Kidney epithelial cell (primary cell): ENCODE data around the gene RHBDF2. TPM values are rescaled to one million over a fixed set of nuclear protein-coding genes. Genes with fewer than 3 reads are reported as not detected.
A peak's percentile ranks its signal among the peaks of the same experiment; 100 is the strongest.

Source experiments
- DNase-seq: peaks from one replicate; pipeline ENCODE4 v3.0.0-alpha.2; 2010; ENCODE audit warnings: low read depth
- H3K27me3 ChIP-seq: 2 replicates; pipeline ENCODE4 v1.6.0; 2011; ENCODE audit warnings: low read length; ENCODE audit not compliant: control insufficient read depth, insufficient read depth
- H3K36me3 ChIP-seq: 2 replicates; pipeline ENCODE4 v1.5.1; 2011; ENCODE audit warnings: low read length; ENCODE audit not compliant: control insufficient read depth, insufficient read depth
- H3K4me3 ChIP-seq: 2 replicates; pipeline ENCODE4 v1.5.1; 2011; ENCODE audit warnings: low read depth, mild to moderate bottlenecking, control low read depth, low read length
- CTCF ChIP-seq: IDR thresholded peaks from 2 replicates; pipeline ENCODE4 v1.5.1; 2011; ENCODE audit warnings: mild to moderate bottlenecking, moderate library complexity, low read length, control low read depth, inconsistent platforms; ENCODE audit not compliant: insufficient read depth, poor library complexity, severe bottlenecking
- total RNA-seq: library from RNA; depleted of rRNA; stranded (reverse); fragments of >200 nt; gene quantifications from 2 replicates; pipeline ENCODE4 v1.2.3, GENCODE V29; 2015

RHBDF2 gene
- total RNA-seq, 1 donor from 2014 or later = 101 TPM

GRCh38 chr17:76504117-76504516, 2.9 kb upstream of the RHBDF2 start:
- Histone ChIP-seq H3K4me3 (no peak overlapping the region), H3K36me3 (no peaks in the 10 kb centered on the region), H3K27me3 (peaks cover 2% of the 10 kb centered on the region)
- DNase-seq = no peak
- TF ChIP-seq CTCF = no peak

GRCh38 chr17:76502341-76503211, 1.4 kb upstream of the RHBDF2 start:
- Histone ChIP-seq H3K4me3 (no peak overlapping the region), H3K27me3 (no peaks in the 10 kb centered on the region), H3K36me3 (no peaks in the 10 kb centered on the region)
- TF ChIP-seq CTCF = no peak
- no peak for DNase-seq

GRCh38 chr17:76501827-76502307, 644 bp upstream of the RHBDF2 start:
- no peaks in the 10 kb centered on the region for H3K36me3 ChIP-seq
- no peaks in the 10 kb centered on the region for H3K27me3 ChIP-seq
- no peak for DNase-seq
- H3K4me3 ChIP-seq = no peak overlapping the region
- TF ChIP-seq CTCF = no peak

GRCh38 chr17:76500747-76501017, 541 bp downstream of the RHBDF2 start:
- no peak for TF ChIP-seq CTCF
- Histone ChIP-seq H3K27me3 (no peaks in the 10 kb centered on the region), H3K4me3 (peak overlapping the region; percentile 86), H3K36me3 (no peaks in the 10 kb centered on the region)
- no peak for DNase-seq

GRCh38 chr17:76500074-76500746, 1.0 kb downstream of the RHBDF2 start:
- TF ChIP-seq CTCF = no peak
- DNase-seq = no peak
- no peaks in the 10 kb centered on the region for H3K36me3 ChIP-seq

GRCh38 chr17:76499267-76499667, 2.0 kb downstream of the RHBDF2 start:
- DNase-seq = no peak
- no peaks in the 10 kb centered on the region for H3K27me3 ChIP-seq
- TF ChIP-seq CTCF = no peak
- no peaks in the 10 kb centered on the region for H3K36me3 ChIP-seq
- no peak overlapping the region for H3K4me3 ChIP-seq

More at GRCh38 chr17:76500074-76500746, 1.0 kb downstream of the RHBDF2 start:
- no peaks in the 10 kb centered on the region for H3K27me3 ChIP-seq
- H3K4me3 ChIP-seq = peak overlapping the region; percentile 86
